CD4-positive, alpha-beta T cell treated with Interleukin-6 for 4 hours (primary cell): ENCODE measurements around the gene SERPINB4.
"Not testable (repeated sequence)": the region's sequence is repeated elsewhere in the genome, so short reads cannot be mapped to it uniquely, and the experiment has no call there.

Source experiments
- DNase-seq: peaks from one replicate; pipeline ENCODE4 v3.0.0-alpha.2; 2020; ENCODE audit warnings: mixed read lengths

Gene SERPINB4

DNA sequence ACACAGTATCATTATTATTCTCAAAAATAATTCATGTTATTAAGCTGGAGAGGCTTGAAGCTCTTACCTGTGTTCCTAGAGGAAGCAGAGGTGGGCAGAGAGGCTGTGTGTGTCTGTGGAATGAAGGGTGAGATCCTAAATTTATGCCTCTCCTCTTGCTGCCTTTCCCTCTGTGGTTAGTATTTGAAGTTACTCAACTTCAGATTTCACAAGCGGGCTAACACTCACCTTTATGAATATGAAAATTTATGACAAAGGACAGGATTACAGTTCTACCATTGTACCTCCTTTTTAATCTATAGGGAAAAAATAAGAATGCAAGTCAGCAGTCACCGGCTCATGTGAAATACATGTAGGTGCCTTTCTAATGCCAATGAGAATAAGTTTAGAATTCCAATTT lies at the start of gene SERPINB4:
Gene SERPINB4, minus strand, starts transcription at position 115 of the 400 bp plus-strand sequence. CDS start 679 bp downstream, outside the sequence.
- not testable (repeated sequence) for DNase-seq

DNA sequence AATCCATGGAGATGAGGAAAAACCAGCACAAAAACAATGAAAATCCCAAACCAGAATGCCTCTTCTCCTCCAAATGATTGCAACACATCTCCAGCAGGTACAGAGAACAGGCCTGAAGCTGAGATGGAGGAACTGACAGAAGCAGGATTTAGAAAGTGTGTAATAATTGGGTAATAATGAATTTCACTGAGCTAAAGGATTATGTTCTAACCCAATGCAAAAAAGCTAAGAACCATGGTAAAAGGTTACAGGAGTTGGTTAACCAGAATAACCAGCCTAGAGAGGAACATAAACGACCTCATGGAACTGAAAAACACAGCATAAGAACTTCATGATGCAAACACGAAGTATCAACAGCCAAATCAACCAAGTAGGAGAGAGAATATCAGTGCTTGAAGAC lies 45.0 kb upstream of the SERPINB4 start:
- DNase-seq = no peak

DNA sequence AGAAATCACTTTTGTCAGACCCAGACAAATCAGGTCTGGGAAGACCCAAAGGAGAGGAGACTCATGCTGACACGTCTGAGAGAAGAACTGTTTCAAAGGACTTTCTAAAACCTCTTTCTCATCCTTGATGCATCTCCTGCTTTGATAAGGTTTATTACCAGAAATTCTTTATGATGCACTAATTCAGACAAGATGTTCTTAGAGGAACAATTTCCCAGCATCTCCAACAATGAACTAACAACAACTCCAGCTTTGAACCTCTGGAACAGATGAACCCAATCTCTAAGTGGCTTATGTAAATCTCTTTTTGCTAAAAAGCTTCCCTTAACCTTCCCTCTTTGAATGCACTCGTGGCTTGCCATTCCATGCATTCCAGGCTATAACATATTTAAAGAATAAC lies 42.8 kb upstream of the SERPINB4 start:
- no peak for DNase-seq

DNA sequence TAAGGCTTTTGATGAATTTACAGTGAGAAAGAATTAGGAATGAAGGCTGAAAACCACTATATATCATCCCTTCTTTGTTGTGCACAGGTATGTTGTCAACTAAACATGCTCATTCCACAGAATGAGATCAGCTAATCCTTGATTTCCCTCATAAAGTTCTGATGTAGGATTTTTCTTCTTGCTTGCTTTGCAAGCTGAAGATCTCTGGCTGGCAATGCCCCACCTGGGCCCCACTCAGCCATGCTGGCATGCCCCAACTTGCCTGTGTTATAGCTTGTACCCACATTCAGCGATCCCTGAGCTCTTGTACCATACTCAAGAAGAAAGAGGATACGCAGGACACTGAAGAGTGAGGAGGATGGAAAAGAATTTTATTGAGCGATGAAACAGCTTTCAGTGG lies 40.7 kb upstream of the SERPINB4 start:
- no peak for DNase-seq

DNA sequence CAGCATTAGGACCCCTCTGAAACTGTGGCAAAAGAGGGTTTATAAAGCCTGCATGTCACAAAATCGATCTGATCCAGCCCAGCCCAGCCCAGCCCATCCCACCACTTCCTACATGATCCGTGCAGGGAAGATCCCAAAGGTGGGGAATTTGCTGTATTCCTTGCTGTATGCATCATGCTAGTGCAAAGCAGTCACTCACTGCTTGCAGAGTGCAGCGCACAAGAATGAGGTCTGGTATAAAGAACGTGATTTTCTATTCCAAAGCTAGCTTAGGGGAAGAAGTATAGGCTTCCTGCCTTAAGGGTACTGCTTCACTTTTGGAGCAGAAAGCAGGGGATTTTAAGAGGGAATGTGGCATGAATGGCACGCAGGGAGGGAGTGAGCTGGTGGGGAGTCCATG lies 39.8 kb upstream of the SERPINB4 start:
- DNase-seq = no peak

DNA sequence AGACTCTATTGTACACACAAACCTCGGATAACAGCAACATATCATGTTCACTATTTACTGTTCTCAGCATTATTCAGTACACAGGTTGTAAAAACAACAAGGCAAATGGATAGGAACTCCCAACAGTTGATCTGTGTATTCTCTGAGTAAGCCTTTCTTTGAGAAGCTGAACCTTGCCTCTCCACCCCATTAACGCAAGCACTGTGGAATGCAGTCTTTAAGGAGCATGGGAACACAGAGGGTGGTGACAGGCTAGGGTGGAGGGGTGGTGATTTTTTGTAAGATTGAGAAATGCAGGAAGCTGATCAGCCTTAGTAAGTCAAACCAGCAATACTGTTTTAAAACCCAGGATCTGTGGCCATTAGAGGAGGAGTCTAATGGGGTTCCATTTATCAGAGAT lies 39.1 kb upstream of the SERPINB4 start:
- DNase-seq = no peak

DNA sequence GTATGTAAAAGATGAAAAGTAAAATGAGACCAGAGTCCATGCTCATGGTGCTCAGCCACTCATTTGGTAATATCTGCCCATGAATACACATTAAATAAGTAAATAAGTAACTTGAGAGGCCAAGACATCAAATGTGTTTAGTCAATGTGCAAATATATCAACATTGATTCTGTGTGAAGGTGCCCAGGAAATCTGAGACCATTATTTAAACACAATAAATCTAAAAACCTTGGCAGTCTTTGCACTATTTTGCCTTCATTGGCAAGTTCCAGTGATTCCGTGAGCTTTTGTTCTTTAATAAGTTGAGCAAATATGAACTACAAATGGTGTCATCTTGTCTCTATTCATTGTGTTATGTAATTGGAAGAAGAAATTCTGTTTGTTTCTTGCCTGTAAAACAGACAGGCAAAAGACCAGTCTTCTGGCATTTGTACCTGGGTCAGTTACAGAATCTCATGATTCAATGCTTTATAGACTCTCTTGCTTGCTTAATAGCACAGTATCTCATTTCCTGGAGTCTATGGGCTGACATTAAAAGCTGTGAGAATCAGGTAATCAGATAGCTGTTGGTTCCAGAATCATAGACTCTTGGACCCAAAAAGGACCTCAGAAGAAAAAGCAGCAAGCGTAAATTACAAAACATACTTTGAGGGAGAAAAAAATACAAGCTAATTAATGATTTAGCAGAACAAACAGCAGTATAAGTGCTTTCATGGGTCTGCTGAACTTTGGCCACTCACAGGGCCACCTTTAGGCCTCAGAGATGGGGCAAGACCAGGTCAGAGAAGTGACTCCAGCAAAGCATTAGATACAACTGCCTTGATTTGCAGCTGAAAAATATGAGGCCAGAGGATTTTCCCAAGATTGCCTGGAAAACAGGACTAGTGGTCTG lies 37.6 kb upstream of the SERPINB4 start:
- DNase-seq = no peak

DNA sequence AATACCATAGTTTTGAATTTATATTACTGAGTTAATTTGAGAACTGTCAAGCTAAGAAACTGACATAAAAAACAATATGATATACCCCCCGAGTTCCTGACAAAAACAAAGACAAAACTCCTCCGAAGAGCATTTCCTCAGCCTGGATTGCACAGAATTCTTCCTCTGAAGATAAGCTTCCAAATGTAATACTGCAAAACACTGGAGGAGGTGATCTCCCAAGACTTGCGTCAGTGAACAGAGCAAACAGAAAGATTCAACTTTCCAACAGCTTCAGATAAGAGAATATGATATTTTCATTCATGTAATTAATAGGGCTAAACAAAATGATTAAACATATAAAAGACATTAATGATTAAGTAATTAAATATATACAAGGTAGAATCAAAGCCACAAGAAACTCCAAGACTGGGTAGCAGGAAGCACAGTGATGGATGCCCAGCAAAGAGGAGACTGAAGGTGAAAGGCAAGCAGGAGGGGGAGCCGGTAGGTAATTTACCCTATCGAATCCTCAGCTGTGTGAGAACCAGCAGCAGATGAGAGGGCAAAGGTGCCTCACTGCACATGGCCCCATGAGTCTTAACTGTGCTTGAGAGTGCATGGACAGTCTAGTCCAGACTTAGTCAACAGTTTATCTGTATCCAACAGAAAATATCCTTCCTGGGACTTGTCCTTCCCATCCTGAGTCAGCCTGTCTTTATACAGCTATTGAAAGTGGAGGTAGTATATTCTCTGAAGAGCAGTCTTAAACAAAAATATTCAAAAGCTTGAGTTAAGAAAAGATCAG lies 36.0 kb upstream of the SERPINB4 start:
- no peak for DNase-seq

DNA sequence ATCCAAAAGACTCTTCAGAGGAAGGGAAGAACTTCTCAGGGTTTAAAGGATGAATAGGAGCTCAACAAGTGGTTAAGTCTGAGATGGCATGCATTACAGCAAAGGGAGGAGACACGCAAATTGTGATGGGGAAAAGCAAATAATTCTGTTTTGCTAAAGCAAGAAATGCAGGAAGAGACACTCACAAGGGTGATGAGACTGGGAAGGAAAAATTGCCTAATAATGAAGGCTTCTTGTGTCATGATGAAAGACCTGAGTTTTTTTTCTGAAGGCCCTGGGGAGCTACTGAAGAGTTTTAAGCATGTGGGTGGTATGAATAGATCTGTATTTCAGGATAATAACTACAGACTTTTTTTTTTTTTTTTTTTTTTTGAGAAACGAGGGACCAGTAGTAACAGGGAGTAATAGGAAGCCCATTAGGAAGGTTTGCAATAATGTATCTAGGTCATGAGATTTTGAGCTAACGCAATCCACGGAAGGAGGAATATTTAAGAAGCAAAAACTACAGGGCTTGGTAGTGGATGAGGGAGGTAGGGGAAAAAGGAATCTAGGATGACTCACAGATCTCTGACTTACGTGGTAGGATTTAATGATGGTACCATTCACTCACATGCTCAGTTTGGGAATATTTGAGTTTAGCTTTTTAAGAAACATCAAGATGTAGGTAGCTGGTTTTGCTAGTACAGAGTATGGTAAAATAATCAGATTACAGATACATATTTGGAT lies 33.6 kb upstream of the SERPINB4 start:
- no peak for DNase-seq

DNA sequence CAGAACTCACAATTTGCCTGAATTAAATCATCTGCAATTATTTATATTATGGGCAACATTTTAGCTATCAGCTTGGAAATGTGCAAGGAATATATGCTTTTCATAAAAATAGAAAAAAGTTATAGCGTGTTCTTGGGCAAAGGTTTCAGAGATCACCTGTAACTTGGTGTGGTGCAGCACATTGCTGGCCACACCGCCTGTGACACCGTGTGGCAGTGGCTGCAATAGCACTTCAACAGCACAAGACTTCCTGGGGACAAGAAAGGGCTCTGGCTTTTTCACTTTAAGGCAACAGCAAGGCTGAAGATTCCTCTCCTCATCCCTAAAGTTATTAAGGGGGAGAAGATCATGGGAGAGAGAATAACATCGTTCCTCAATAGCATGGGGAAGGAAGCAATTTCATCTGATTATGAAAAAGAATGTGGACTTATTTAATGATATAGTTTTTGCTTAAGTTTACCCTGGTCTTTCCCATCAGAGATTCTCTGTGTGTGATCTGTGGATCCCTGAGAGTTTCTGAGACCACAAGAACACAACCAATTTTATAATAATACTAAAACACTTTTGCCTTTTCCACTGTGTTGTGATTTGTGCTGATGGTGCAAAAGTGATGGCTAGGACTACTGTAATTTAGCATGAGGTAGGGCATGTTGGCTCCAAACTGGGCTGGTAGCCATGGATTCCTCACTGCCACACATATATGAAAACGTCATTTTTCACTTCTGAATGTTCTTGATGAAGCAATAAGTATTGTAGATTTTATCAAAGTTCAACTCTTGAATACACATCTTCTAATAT lies 32.7 kb upstream of the SERPINB4 start:
- no peak for DNase-seq

DNA sequence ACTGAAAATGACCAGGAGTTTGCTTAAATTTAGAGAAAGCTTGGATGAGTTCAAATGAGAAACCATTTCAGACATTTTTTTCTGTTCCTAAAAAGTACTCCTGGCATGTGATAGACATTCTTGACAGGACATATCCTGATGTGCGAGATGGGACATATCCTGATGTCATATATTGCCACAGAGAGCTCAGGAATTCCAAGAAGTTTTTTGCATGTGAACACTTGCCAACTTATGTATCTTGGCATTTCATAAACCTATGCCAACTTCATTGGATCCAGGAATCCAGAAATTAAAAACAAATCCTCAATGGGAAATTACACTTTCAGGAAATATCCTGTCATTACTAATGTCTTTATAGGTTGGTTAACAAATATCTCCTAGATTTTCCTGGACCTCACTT lies 20.5 kb upstream of the SERPINB4 start:
- DNase-seq = no peak

DNA sequence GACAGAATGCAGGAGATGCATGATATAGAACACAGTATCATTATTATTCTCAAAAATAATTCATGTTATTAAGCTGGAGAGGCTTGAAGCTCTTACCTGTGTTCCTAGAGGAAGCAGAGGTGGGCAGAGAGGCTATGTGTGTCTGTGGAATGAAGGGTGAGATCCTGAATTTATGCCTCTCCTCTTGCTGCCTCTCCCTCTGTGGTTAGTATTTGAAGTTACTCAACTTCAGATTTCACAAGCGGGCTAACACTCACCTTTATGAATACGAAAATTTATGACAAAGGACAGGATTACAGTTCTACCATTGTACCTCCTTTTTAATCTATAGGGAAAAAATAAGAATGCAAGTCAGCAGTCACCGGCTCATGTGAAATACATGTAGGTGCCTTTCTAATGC lies 17.7 kb upstream of the SERPINB4 start, which contains the start of gene SERPINB3:
Gene SERPINB3, minus strand, starts transcription at position 144 of the 400 bp plus-strand sequence. CDS start 677 bp downstream, outside the sequence.
- DNase-seq = not testable (repeated sequence)

DNA sequence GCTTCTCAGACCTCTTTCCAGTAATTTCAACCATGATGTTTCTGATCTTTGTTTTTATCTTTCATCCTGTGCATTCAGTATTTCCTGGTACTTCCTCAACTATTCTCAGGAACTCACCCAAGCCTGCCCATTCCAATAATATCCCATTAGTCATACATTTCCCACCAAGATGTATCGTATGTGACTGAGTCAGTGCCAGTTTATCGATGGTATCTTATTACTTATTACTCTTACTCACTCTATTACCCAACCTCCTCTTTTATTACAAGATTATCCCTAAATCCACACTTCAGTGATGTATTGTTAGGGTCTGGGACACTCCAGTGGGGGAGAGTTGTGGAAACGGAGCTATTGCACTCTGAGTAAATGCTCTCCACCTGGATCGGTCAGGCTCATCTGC lies 14.9 kb upstream of the SERPINB4 start:
- not testable (repeated sequence) for DNase-seq

DNA sequence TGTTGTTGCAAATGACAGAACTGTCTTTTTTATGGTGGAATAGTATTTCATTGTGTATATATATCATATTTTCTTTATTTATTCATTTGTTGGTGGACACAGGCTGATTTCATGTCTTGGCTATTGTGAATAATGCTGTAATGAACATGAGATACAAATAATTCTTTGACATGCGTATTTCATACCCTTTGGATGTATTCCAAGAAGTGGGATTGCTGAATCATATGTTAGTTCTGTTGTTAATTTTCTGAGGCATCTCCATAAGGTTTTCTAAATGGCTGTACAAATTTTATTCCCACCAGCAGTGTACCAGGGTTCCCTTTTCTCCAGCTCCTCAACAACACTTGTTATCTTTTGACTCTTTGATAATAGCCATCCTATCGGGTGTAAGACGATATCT lies 6.2 kb upstream of the SERPINB4 start:
- not testable (repeated sequence) for DNase-seq

DNA sequence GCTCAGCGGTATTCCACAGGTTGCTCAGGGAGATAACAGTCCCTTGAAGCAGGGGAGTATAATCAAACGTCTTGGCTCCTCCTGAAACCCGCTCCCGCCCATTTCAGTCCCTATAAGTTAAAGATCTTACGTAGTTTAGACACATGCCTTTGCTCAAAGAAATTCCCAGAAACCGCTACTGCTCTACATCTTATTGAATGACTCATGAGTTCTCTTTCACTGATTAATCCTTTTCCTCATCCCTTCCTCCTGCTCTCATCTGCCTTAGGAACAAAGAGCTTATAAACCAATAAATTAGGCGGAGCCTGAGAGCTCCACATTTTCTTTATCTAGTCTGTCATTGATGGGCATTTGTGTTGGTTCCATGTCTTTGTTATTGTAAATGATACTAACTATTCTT lies 4.2 kb upstream of the SERPINB4 start:
- DNase-seq = no peak

DNA sequence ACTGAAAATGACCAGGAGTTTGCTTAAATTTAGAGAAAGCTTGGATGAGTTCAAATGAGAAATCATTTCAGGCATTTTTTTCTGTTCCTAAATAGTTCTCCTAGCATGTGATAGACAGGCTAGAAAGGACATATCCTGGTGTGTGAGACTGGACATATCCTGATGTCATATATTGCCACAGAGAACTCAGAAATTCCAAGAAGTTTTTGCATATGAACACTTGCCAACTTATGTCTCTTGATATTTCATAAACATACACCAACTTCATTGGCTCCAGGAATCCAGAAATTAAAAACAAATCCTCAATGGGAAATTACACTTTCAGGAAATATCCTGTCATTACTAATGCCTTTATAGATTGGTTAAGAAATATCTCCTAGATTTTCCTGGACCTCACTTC lies 2.9 kb upstream of the SERPINB4 start:
- no peak for DNase-seq

DNA sequence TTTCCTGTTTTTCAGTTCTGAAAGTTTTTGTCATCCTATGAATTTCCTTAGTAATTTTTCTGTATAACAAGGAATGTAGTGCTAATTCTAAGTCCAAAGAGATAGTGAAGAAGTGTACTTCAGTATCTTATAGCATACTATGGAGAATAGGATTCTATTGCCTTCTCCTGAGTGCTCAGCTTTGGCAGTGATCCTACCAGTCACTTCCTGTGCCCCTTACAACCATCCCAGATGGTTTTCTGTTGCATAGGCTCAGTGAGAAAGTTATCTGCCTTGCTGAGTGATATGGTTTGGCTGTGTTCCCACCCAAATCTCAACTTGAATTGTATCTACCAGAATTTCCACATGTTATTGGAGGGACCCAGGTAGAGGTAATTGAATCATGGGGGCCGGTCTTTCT lies 638 bp upstream of the SERPINB4 start:
- DNase-seq = not testable (repeated sequence)

DNA sequence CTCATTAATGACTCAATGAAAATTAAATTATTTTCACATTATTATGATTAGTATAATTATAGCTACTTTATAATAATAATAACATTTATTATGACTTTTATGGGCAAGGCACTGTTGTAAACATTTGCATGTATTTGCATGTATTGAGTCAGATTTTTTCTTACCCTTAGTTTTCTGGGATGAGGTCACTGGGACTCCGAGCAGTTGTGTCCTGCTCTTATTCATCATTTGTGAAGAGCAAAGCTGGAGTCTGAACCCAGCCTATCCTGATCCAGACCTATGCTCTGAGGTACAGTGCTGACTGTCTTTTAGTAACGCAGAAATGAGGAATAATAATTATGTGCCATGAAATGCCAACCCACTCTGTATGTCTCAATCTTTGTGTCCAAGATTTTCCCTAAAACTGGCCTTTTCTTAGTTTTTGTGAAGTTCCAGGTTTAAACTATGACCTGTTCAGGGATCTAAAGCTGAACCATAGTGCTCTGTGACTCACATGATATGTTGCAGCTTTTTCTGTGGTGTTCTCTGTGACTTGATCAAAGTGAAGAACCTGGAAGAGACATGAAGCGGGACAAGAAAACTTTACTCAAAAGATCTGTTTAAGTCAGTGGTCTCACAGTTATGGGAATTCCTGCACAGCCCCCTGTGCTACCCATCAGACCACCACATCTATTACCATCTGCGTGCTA lies 1.2 kb downstream of the SERPINB4 start:
- DNase-seq = not testable (repeated sequence)

DNA sequence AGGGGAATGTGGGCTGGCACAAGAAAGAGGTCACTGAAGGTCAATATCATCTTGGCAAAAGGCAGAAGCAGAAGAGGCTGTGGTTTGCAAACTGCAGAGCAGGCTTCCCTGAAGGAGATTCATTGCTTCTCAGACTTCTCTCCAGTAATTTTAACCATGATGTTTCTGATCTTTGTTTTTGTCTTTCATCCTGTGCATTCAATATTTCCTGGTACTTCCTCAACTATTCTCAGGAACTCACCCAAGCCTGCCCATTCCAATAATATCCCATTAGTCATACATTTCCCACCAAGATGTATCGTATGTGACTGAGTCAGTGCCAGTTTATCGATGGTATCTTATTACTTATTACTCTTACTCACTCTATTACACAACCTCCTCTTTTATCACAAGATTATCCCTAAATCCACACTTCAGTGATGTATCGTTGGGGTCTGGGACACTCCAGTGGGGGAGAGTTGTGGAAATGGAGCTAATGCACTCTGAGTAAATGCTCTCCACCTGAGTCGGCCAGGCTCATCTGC lies 2.8 kb downstream of the SERPINB4 start:
- DNase-seq = not testable (repeated sequence)

DNA sequence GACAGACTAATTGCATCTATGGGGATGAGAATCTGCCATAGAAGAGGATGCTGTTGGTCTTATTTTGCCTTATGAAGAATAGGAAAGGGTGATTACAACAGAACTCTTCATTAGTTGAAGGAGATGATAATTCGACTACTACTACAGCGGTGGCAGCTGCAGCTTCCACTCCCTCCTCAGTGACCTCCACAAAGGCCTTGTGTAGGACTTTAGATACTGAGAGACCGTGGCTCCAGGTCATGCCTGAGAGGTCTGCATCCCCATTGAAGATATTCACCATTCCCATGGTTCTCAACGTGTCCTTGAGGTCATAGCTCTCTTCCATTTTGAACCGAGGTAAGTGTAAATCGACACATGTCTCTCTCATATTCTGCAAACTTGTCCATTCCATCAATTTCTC lies 6.4 kb downstream of the SERPINB4 start:
- DNase-seq = no peak

DNA sequence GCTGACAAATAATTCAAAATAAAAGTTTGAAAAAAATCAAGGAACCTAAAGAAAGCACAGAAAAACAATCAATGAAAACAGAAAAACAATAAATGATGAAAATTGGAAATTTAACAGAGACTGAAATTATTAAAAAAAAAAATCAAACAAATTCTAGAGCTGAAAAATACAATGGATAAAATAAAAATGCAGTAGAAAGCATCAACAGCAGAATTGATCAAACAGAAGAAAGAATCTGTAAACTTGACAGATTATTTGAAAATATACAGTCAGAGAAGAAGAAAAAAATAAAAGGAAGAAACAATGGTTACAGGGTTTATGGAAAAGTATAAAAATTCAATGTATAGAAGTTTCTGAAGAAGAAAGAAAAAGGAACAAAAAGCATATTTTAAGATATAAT lies 16.2 kb downstream of the SERPINB4 start:
- DNase-seq = no peak
